EH (cell line): ENCODE measurements around the gene PTPA.

ENCODE experiments used
- DNase-seq: peaks from one replicate; pipeline ENCODE4 v3.0.0-alpha.2; 2015; ENCODE audit warnings: low read depth

The PTPA gene

DNA sequence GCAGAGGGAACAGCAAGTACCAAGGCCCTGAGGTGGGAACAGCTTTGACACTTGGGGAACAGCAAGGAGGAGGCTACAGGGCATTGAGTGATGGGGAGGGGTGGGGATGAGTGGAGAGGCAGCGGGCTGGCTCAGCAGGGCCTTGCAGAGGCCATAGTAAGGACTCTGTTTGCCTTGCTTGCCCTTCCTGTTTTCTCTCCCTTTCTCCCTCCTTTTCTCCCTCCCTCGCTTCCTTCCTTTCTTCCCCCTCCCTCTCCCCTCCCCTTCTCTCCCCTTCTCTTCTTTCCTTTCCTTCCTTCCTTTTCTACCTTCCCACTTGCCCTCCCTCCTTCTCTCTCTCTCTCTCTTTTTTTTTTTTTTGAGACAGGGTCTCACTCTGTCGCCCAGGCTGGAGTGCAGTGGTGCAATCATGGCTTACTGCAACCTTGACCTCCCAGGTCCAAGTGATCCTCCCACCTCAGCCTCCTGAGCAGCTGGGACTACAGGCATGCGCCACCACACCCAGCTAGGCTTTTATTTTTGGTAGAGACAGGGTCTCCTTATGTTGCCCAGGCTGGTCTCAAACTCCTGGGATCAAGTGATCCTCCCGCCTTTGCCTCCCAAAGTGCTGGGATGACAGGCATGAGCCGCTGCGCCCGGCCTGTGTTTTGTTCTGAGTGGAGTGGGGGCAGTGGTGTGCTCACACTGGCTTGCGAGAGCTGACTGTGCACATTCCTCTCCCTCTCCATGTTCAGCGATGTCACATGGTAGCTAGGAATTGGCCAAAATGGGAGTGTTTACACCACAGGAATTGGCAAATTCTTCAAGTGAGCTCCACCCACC lies 49.7 kb downstream of the PTPA start:
- DNase-seq: peak; percentile 66

- DNase-seq: no peak
Measured at GRCh38 chr9:129161534-129161837, 50.3 kb downstream of the PTPA start.

GRCh38 chr9:129162497-129163197 lies 51.4 kb downstream of the PTPA start:
- no peak for DNase-seq

DNA sequence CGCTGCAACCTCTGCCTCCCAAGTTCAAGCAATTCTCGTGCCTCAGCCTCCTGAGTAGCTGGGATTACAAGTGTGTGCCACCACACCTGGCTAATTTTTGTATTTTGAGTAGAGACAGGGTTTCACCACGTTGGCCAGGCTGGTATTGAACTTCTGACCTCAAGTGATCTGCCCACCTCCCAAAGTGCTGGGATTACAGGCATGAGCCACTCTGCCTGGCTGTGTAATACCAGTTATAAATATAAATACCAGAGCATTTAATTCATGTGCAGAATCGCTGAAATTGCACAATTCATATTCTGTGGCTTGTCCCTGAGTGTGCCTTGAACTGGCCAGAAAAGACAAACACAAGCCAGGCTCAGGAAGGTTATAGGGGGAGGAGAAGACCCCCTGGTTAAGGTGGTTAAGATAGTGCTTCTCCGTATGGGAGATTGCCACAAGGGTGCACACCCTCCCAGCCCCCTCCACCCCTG lies 52.0 kb downstream of the PTPA start:
- DNase-seq: peak; percentile 47

- no peak for DNase-seq
Measured at GRCh38 chr9:129163753-129164152, 52.5 kb downstream of the PTPA start.

- no peak for DNase-seq
Measured at GRCh38 chr9:129164246-129164930, 53.2 kb downstream of the PTPA start.

DNA sequence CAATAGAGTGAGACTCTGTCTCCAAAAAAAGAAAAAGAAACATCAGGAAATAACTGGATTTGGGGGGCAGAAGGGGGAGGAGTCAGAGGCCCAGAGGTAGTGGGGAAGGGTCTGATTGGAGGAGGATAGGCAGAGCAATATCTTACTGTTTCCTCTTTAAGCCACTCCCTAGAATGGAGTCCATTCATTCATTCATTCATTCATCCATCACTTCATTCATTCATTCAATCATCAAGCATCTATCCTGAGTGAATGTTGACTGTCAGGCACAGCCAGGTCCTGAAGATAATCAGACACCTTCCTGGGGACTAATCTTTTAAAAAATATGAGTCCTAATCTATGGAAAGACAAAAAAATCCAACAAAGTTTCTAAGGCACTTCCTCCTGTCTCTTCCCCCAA lies 54.0 kb downstream of the PTPA start:
- DNase-seq: no peak

- peak; percentile 89 for DNase-seq
Measured at GRCh38 chr9:129166623-129167557, 55.7 kb downstream of the PTPA start.

GRCh38 chr9:129170229-129170628 lies 59.0 kb downstream of the PTPA start:
- DNase-seq: peak; percentile 53

DNA sequence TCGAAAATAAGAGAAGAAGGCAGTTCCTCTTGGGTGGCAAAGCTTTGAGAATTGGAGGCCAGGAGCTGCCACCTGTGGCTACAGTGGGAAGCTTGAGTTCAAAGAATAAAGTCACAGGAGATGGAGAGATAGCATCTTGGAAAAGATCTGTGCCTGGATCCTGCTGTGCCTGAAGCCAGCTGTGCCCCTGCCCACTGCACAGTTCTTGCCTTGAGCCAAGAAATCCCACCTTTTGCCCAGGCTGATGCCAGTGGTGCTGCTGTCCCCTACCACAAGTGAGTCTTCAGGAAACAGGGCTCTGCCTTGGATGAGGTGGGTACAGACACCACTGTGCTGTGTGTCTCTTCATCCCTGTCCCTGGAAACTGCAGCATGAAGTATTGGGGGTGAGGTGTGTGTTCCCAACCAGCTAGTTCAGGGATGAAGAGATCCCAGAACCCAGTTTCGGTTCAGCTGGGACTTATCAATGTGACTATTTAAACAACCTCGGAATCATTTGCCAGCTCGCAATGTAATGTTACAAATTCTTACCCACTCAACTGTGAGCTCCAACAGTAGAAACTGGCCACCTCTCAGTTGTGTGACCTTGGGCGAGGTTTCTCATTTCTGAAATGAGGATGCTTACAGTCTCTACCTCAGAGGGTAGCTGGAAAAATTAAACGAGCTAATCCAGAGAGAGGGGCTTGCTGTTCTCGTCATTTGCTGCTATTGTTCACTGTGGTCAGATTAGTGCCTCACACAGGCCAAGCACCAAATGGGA lies 61.0 kb downstream of the PTPA start:
- no peak for DNase-seq

GRCh38 chr9:129172816-129173215 lies 61.6 kb downstream of the PTPA start:
- DNase-seq: peak; percentile 36

DNA sequence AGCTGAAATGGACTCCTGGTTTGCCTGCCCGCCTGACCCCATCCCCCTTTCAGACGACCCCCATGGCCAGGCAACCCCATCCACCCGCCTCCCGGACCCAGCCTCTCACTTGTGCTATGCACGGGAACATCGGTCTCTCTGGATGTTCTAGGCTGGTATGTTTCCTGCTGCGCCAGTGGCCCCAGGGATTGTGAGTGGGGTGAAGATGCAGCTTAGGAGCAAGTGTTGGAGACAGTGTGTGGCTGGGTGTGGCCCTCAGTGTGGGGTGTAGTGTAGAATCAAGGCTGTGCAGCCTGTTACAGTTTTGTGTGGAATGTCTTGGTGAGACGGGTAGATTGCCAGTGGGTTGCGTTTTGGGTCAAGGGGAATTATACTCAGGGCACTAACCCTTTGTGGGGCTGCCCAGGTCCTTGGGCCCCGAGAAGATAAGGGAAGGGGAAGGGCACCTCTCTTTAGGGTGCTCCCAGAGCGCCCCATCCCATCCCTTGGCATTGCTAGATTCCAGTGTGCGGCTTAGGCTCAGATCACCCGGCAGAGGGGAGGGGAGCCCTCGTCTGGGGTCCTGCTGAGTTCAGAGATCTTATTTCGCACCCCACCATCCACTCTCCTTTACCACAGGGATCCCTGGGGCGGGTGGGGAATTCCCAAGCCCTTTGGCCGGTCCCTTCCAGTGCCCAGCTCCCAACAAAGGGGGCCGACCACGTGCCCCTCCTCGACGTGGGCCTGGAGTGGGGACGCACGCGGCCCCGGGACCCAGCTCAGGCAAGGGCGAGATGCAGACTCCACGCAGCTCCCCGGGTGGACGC lies 62.3 kb downstream of the PTPA start:
- DNase-seq: peak; percentile 34

GRCh38 chr9:129174102-129174723 lies 63.0 kb downstream of the PTPA start:
- peak; percentile 91 for DNase-seq

DNA sequence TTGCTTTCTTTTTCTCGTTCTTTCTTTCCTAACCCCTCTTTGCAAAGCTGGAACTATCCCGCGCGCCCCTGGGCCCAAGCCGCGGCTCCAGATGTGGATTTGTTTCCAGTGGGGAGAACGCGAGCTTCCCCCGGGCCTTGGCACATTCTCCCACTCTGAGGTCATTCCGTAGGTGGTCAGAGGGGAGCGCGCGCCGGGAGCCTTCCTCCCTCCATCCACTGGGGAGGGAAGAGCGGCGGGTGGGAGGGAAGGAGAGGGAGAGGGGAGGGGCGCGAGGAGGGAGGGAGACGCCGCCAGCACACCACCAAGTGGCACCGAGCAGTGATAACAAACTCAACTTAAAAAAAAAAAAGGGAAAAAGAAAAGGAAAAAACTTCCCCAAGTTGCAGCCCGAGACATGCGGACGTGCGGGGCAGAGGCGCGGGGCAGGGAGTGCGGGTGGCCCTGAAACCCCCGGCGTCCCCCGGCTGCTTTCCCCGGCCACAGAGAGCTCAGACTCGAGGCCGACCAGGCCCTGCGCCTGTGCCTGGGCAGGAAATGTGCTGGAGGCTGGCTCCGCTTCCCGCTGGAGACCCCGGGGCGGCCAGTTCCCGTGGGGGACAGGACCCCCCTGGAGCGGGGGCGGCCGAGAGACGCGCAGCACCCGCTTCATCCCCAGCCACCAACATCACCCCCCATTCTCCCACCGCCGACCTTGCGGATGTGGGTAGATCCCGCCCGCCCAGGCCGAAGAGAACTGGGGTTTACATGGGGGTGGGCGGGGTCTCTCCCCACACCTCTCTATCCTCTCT lies 63.7 kb downstream of the PTPA start:
- peak; percentile 95 for DNase-seq

- DNase-seq: no peak
Measured at GRCh38 chr9:129175515-129175824, 64.3 kb downstream of the PTPA start.

GRCh38 chr9:129175825-129176633 lies 64.8 kb downstream of the PTPA start:
- peak; percentile 93 for DNase-seq

- peak; percentile 46 for DNase-seq
Measured at GRCh38 chr9:129176701-129177442, 65.7 kb downstream of the PTPA start.

- no peak for DNase-seq
Measured at GRCh38 chr9:129177443-129177790, 66.2 kb downstream of the PTPA start.
